OCI-LY1 (cell line): ENCODE data around the gene APLP1.

Experiments used
- H2AFZ ChIP-seq: fragments of 200-600 bp; sonication (generic), shearing (Covaris generic); 2 replicates; pipeline ENCODE4 v1.6.0; 2014; ENCODE audit warnings: antibody characterized with exemption, mild to moderate bottlenecking, low read length
- H3F3A ChIP-seq: fragments of 200-600 bp; sonication (generic), shearing (Covaris generic); 2 replicates; pipeline ENCODE4 v1.6.0; 2014; ENCODE audit warnings: mild to moderate bottlenecking, antibody characterized with exemption, low read length, moderate library complexity; ENCODE audit not compliant: insufficient read depth
- H3K27ac ChIP-seq: fragments of 200-600 bp; sonication (generic); 2 replicates; pipeline ENCODE4 v1.5.1; 2014; ENCODE audit warnings: low read length, mixed run types, mild to moderate bottlenecking, low read depth; ENCODE audit not compliant: poor library complexity, severe bottlenecking
- H3K27me3 ChIP-seq: fragments of 200-600 bp; sonication (generic); 2 replicates; pipeline ENCODE4 v1.6.0; 2014; ENCODE audit warnings: antibody characterized with exemption, mild to moderate bottlenecking, low read length, moderate library complexity; ENCODE audit not compliant: insufficient read depth
- H3K36me3 ChIP-seq: fragments of 200-600 bp; sonication (generic); 2 replicates; pipeline ENCODE4 v1.6.1; 2014; ENCODE audit warnings: mild to moderate bottlenecking, antibody characterized with exemption, low read length, moderate library complexity, mixed read lengths; ENCODE audit not compliant: insufficient read depth
- H3K4me1 ChIP-seq: fragments of 200-600 bp; sonication (generic); 2 replicates; pipeline ENCODE4 v1.5.1; 2014; ENCODE audit warnings: mild to moderate bottlenecking, low read length, moderate library complexity; ENCODE audit not compliant: insufficient read depth, severe bottlenecking
- H3K4me2 ChIP-seq: fragments of 200-600 bp; sonication (generic), shearing (Covaris generic); 2 replicates; pipeline ENCODE4 v1.6.1; 2014; ENCODE audit warnings: low read length
- H3K4me3 ChIP-seq: fragments of 200-600 bp; sonication (generic); 2 replicates; pipeline ENCODE4 v1.5.1; 2014; ENCODE audit warnings: low read length, low read depth, mild to moderate bottlenecking, mixed read lengths; ENCODE audit not compliant: poor library complexity, severe bottlenecking
- H3K79me2 ChIP-seq: fragments of 200-600 bp; shearing (Covaris generic); 2 replicates; pipeline ENCODE4 v1.6.1; 2016; ENCODE audit warnings: mixed run types, low read length, mixed read lengths; ENCODE audit not compliant: insufficient read depth
- H3K9ac ChIP-seq: fragments of 200-600 bp; sonication (generic), shearing (Covaris generic); 2 replicates; pipeline ENCODE4 v1.6.1; 2014; ENCODE audit warnings: mild to moderate bottlenecking, low read length, mixed read lengths
- H3K9me2 ChIP-seq: fragments of 200-600 bp; sonication (generic), shearing (Covaris generic); 2 replicates; pipeline ENCODE4 v1.6.1; 2014; ENCODE audit warnings: low read depth, mild to moderate bottlenecking, low read length, mixed read lengths
- H3K9me3 ChIP-seq: fragments of 200-600 bp; shearing (Covaris generic); 2 replicates; pipeline ENCODE4 v1.6.1; 2014; ENCODE audit warnings: low read length, mixed read lengths
- H4K20me1 ChIP-seq: fragments of 200-600 bp; sonication (generic), shearing (Covaris generic); 2 replicates; pipeline ENCODE4 v1.6.0; 2016; ENCODE audit warnings: mild to moderate bottlenecking, low read length; ENCODE audit not compliant: insufficient read depth
- CTCF ChIP-seq: fragments of 200-600 bp; sonication (generic), shearing (Covaris generic); IDR thresholded peaks from 2 replicates; pipeline ENCODE4 v1.5.1; 2017; ENCODE audit warnings: mild to moderate bottlenecking, antibody characterized with exemption, low read length, moderate library complexity, mixed read lengths
- EZH2 ChIP-seq: fragments of 200-600 bp; sonication (generic), shearing (Covaris generic); IDR thresholded peaks from 2 replicates; pipeline ENCODE4 v1.8.0; 2017; ENCODE audit warnings: borderline replicate concordance, mixed run types, mild to moderate bottlenecking, antibody characterized with exemption, low read length, moderate library complexity, mixed read lengths

Gene APLP1

DNA sequence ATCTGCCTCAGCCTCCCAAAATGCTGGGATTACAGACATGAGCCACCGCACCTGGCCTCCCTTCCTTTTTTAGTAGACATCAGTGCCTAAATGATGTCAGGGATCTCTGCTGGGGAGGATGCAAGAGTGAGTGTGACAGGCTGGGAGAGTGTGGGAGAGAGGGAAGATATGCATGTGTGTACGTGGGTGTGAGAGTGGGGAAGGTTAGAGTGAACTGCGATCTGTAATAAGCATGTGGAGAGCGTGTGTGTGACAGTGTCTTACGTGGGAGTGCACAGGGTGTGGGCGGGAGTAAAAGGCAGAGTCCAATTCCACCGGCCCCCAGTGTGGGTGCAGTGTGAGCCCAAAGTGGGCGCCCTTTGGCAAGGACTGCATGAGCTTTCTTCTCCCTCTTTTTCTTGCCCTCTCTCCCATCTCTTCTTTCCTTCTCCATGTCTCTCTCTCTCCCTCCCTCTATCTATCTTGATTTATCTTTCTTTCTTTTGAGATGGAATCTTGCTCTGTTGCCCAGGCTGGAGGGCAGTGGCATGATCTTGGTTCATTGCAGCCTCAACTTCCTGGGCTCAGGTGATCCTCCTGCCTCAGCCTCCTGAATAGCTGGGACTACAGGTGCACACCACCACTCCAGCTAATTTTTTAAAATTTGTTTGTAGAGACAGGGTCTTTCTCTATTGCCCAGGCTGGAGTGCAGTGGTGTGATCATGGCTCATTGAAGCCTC, 15.2 kb upstream of the APLP1 start:
- Histone ChIP-seq H2AFZ (no peak overlapping the region), H4K20me1 (no peaks in the 10 kb centered on the region), H3K4me3 (no peak overlapping the region), H3K9me3 (no peaks in the 10 kb centered on the region), H3K36me3 (no peaks in the 10 kb centered on the region), H3K4me2 (no peak overlapping the region), H3K4me1 (peaks cover 12% of the 10 kb centered on the region), H3K9ac (no peak overlapping the region), H3F3A (no peaks in the 10 kb centered on the region), H3K9me2 (no peaks in the 10 kb centered on the region), H3K27me3 (0 out of 2 replicates have a peak, but pooled peaks cover 9% of the 10 kb centered on the region), H3K27ac (no peak overlapping the region), H3K79me2 (no peaks in the 10 kb centered on the region)
- no peak for TF ChIP-seq CTCF
- TF ChIP-seq EZH2, result no peak

- Histone ChIP-seq H3K4me2 (peak within 1 kb of the TSS; percentile 81), H3K4me3 (peak within 1 kb of the TSS; percentile 58), H3K4me1 (peaks cover 12% of the 10 kb centered on the region), H3K27ac (no peak within 1 kb of the TSS), H3K79me2 (no peaks in the 10 kb centered on the region), H3K9ac (peak within 1 kb of the TSS; percentile 19; the same call in 1 of the 2 replicates), H3F3A (no peaks in the 10 kb centered on the region), H3K9me2 (no peaks in the 10 kb centered on the region), H3K27me3 (peaks cover 6% of the 10 kb centered on the region; the same call in 1 of the 2 replicates), H3K36me3 (no peaks in the 10 kb centered on the region), H3K9me3 (no peaks in the 10 kb centered on the region), H4K20me1 (no peaks in the 10 kb centered on the region), H2AFZ (no peak within 1 kb of the TSS)
- TF ChIP-seq EZH2, result no peak
- TF ChIP-seq CTCF, result no peak
Observed at GRCh38 chr19:35856546-35857149, 11.7 kb upstream of the APLP1 start, which contains the start of gene KIRREL2. Gene KIRREL2, plus strand, starts transcription at chr19:35856911. Its CDS starts 209 bp downstream, at chr19:35857120.

DNA sequence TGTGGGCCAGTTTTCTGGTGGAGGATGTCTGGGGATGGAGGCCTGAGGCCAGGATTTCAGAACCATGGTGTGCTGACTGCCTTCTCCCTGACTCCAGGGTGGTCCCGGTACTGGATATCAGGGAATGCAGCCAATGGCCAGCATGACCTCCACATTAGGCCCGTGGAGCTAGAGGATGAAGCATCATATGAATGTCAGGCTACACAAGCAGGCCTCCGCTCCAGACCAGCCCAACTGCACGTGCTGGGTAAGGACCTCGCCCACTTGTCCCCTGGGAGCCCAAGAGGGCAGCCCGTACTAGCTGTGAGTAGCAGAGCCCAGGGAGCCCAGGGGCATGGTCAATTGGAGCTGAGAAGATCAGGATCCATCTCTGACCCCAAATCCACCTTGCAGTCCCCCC, 10.1 kb upstream of the APLP1 start:
- Histone ChIP-seq H3K27me3 (peaks cover 6% of the 10 kb centered on the region; the same call in 1 of the 2 replicates), H3K4me3 (no peak overlapping the region), H4K20me1 (no peaks in the 10 kb centered on the region), H3K27ac (no peak overlapping the region), H3K9me2 (no peaks in the 10 kb centered on the region), H3K4me1 (peaks cover 12% of the 10 kb centered on the region), H3K36me3 (no peaks in the 10 kb centered on the region), H3F3A (no peaks in the 10 kb centered on the region), H3K79me2 (no peaks in the 10 kb centered on the region), H3K9me3 (no peaks in the 10 kb centered on the region), H3K9ac (no peak overlapping the region), H2AFZ (no peak overlapping the region), H3K4me2 (no peak overlapping the region)
- TF ChIP-seq EZH2 (no peak), CTCF (no peak)
